ENCODE measurements around the gene TRIP12.
"Not testable (repeated sequence)": the region's sequence is repeated elsewhere in the genome, so short reads cannot be mapped to it uniquely, and the experiment has no call there.

TRIP12 gene

GRCh38 chr2:229921892-229922448 lies at the start of gene TRIP12:
TSS of gene TRIP12 (minus strand) at chr2:229922009. CDS start at chr2:229880079, 41,930 bp downstream.
- DNase-seq (ENCODE audit: low spot score), result peak; percentile 94

- no peak for DNase-seq (ENCODE audit: low spot score)
Measured at GRCh38 chr2:229971298-229971790, 49.5 kb upstream of the TRIP12 start.

GRCh38 chr2:229970406-229970805 lies 48.6 kb upstream of the TRIP12 start:
- no peak for DNase-seq (ENCODE audit: low spot score)

DNA sequence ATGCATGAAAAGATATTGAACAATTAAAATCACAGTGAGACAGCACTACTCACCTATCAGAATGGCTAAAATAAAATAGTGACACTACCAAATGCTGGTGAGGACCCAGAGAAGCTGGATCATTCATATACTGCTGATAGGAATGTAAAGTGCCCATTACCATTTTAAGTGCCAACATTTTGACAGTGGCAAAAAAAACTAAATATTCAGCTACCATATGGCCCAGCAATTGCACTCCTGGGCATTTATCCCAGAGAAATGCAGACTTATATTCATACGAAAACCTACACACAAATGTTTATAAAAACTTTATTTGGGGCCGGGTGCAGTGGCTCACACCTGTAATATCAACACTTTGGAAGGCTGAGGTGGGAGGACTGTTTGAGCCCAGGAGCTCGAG lies 48.1 kb upstream of the TRIP12 start:
- no peak for DNase-seq (ENCODE audit: low spot score)

DNA sequence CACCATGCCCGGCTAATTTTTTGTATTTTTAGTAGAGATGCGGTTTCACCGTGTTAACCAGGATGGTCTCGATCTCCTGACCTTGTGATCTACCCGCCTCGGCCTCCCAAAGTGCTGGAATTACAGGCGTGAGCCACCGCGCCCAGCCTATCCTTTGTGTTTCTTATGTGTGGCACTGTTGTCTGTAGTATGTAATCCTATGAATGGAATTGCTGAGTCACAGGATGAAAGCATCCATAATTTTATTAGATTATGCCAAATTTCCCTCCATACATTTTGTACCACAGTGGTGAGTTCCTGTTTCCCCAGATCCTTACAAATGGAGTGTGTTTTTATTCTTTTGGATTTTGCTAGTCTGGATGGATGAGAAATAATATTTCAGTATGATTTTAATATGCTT lies 41.8 kb upstream of the TRIP12 start:
- DNase-seq (ENCODE audit: low spot score), result not testable (repeated sequence)

- no peak for DNase-seq (ENCODE audit: low spot score)
Measured at GRCh38 chr2:229956491-229956890, 34.7 kb upstream of the TRIP12 start.

DNA sequence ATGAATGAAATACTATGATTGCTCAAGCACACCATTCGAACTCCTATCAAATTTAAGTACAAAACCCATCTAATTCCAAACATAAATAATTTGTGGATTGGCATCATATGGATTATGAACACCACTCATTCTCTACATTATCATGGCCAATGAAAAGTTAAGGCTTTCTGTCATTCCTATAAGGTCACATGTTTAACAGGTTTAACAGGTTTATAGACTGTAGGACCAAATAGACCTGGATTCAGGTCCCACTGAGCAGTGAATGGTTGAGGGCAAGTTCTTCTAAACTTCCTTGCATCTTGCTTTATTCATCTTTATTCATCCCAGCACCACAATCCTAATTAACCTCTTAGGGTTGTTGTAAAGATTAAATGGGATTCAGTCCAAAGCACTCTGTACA lies 33.9 kb upstream of the TRIP12 start:
- no peak for DNase-seq (ENCODE audit: low spot score)

GRCh38 chr2:229952256-229952835 lies 30.5 kb upstream of the TRIP12 start:
- no peak for DNase-seq (ENCODE audit: low spot score)

- DNase-seq (ENCODE audit: low spot score), result no peak
Measured at GRCh38 chr2:229947544-229947943, 25.7 kb upstream of the TRIP12 start.

DNA sequence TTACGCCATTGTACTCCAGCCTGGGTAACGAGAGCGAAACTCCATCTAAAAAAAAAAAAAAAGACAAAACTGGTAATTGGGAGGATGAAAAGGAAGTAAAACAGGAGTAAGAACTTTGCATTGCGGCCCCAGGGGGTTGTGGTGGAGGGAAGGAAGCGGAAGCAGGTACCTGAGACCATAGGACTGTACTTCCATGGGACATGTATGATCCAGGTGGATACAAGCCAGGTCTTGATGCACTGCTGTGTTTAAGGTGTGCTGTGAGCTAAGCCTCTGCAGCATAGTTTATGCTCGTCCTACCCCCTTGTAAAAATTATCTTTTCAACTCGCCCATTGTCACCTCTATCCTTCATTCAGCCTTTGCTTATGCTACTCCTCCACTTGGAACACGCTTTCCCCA lies 24.2 kb upstream of the TRIP12 start:
- no peak for DNase-seq (ENCODE audit: low spot score)

DNA sequence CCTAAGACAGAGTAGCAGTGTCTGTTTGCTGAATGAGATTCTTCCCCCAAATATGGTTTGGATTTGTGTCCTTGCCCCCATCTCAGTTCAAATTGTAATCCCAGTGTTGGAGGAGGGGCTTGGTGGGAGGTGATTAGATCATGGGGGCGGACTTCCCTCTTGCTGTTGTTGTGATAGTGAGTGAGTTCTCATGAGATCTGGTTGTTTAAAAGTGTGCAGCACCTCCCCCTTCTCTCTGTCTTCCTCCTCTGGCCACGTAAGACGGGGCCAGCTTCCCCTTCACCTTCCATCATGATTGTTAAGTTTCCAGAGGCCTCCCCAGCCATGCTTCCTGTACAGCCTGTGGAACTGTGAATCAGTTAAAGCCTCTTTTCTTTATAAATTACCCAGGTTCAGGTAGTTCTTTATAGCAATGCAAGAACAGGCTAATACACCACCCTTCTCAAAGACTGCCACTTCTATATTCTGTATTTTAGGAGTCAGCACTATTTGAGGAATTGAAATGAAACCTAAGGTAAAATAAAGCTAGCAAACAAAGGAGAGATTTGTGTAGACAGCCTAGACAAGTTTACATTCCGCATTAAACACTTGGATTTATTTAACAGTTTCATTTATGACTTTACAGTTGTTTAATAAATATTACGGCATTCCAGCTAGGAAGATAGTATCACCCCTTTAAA lies 22.1 kb upstream of the TRIP12 start:
- no peak for DNase-seq (ENCODE audit: low spot score)

GRCh38 chr2:229943171-229943570 lies 21.4 kb upstream of the TRIP12 start:
- no peak for DNase-seq (ENCODE audit: low spot score)

DNA sequence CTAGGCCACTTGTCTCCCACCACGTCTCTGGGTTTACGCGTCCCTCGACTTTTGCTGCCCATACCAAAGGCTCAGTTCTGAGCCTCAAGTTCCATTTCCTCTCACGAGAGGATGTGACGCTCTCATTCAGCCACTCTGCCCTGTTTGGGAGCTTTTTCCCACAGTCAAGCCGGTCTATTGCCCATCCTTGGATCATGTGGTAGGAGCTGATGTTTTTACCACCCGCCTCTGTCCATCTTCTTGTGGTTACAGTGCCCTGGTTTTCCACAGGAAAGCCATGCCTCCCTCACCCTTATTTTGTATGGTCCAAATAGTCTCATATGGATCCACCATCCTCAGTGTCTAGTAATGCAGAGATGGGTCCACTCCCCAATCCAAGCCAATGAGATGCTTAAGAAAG lies 20.9 kb upstream of the TRIP12 start:
- no peak for DNase-seq (ENCODE audit: low spot score)

DNA sequence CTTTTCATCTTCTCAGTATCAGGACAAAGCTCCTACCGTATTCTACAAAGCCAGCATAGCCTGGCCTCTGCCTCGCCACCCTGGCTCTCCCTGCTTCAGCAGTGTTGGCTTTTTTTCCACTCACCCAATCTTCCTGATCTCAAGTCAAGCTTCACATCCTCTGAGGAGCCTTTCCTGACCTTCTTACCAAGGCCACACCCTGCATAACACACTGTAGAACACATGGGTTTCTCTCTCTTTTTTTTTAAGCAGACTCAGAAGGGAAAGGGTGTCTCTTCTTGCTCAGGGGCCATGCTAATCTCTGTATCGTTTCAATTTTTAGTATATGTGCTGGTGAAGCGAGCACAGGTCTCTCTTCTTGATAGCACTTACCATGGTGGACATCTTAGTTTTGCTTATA lies 15.7 kb upstream of the TRIP12 start:
- no peak for DNase-seq (ENCODE audit: low spot score)

- no peak for DNase-seq (ENCODE audit: low spot score)
Measured at GRCh38 chr2:229931241-229931640, 9.4 kb upstream of the TRIP12 start.

GRCh38 chr2:229930656-229931055 lies 8.8 kb upstream of the TRIP12 start:
- no peak for DNase-seq (ENCODE audit: low spot score)

GRCh38 chr2:229927817-229928321 lies 6.1 kb upstream of the TRIP12 start:
- DNase-seq (ENCODE audit: low spot score), result peak; percentile 34

DNA sequence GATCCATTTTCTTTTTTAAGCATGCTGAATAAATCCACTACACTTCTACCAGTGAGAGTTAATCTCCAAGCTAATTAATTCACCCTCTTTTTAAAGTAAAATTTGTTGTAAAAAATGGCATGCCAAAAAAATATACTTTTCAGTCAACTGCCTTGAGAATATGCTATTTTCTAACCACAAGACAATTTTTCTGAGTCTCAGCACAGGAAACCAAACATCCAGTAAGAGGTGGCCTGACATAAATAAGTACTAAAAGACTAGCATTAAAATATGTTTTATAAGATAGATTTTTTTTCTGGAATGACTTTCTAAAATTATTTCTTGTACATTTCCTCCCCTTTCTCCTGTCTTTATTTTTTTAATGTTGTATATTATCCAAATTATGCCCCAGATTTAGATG lies 3.4 kb upstream of the TRIP12 start:
- no peak for DNase-seq (ENCODE audit: low spot score)

DNA sequence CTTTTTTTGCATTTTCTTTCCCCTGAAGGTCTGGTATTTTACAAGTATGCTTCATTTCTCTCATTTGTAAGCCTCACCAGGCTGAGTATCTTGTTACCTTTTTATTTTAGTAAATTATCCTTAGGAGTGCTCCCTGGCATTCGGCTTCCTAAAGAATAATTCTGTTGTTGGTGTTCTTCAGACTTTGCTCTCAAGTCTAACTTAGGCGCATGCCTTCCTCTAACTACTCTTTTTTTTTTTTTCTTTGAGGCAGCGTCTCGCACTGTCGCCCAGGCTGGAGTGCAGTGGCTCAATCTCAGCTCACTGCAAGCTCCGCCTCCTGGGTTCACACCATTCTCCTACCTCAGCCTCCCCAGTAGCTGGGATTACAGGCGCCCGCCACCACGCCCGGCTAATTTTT lies 2.7 kb upstream of the TRIP12 start:
- not testable (repeated sequence) for DNase-seq (ENCODE audit: low spot score)

DNA sequence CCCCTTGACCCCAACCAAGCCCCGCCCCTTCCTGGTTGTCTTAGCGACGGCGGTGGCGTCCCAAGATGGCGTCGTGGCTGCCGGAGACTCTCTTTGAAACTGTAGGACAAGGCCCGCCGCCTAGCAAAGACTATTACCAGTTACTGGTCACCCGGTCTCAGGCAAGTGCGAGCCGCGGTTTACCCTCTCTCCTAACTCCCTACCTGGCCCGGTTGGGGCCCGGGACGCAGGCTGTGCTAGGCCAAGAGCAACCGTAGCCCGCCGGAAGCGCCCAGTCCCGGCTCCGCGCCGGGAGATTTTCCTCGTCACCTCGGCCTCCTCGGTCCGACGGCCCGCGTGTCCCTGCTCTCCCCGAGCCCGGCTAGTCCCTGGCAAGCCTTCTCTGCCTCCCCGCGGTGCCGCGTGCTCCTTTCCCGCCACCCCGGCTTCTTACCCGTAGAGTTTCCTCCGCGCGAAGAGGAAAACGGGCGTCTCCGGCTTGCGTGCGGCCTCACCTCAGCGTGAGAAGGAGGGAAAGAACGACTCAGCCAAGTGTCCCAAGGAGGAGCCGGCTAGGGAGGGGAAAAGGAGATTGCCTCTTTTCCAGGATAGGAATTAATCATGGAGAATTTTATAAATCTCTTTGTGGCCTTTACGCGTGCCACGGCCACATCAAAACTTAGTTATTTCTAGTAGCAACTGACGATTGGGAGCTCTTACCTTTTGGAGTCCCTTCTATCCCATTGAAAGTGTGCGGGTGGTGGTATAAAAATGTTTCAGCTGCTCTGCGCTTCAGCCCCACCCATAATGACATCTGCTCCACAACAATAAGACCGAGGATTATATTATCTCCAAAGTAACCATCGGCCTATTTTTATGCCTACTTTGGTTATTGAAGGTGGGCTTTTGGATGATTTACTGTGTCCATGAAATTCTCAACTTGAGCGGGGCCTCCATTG lies 909 bp upstream of the TRIP12 start, which contains the start of gene FBXO36:
Gene FBXO36, plus strand, starts transcription at position 55 of the 938 bp plus-strand sequence. Its CDS starts 11 bp downstream, at position 66.
- DNase-seq (ENCODE audit: low spot score), result peak; percentile 86

DNA sequence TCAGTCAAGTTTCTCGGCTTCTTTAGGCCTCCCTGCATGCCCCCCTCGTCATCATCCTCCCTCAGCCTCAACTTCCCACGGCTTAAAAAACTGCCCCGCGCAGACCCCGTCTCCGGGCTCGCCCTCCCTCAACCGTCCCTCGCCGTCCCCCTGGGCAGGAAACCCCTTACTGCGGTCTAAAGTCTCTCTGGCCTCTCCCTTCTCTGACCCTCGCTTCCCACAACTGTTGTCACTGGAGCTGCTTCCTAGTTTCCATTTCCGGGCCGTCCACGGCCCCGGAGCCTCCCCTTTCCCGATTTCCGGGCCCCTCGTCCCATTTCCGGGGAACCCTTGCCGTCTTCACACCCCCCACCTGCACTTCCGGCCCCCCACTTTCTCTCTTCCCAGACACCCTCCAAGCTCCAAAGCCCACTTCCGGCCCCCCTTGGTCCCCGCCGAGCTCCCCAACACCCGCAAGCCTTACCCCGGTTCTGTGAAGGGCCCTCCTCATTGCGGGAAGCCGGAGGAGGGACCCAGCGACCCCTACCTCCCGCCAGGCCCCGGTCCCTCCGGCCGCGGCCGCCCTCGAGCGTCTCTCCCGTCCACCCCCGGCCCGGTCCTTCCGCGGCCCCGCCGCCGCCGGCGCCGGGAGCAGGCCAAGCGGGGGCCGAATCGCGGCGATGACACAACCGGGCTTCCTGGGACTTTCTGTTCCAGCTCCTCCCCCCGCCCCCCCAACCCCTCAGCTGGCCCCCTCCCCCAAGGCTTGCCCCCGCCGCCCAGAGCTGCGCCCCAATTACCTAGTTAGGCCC lies 513 bp downstream of the TRIP12 start:
- peak; percentile 78 for DNase-seq (ENCODE audit: low spot score)
